ENCODE data around the gene FRMD4A.

The FRMD4A gene

DNA sequence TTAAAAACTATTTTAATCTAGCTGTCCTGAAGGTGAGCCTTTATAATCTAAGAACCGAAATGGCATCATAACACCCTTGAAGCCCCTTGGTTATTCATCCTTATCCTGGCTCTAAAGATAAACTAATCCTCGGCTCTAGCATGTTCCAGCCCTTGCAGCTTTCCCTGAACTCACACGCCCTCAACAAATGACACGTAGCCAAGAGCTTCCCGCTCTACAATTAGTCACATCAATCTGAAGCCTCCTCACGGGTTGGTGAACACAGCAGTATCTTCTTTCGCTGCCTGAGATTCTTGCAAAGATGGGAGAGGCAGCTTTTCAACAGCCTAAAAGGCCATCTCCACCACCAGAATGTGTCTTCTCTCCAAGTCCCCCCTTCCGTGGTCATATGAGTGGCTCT lies 4.1 kb downstream of the FRMD4A start:
- ATAC-seq (ENCODE audit: insufficient read depth, low read depth) (no peak), DNase-seq (no peak)
- Histone ChIP-seq H3K79me2 (ENCODE audit: insufficient read depth, low read length) (no peaks in the 10 kb centered on the region), H4K20me1 (ENCODE audit: insufficient read depth, low read length) (no peaks in the 10 kb centered on the region), H3K4me3 (ENCODE audit: low read depth in 1 of 2, low read length in 2 of 2) (no peak overlapping the region), H3K36me3 (ENCODE audit: insufficient read depth, low read length) (no peaks in the 10 kb centered on the region), H3K4me2 (ENCODE audit: insufficient read depth, low read length) (no peak overlapping the region), H2AFZ (ENCODE audit: low read depth, low read length) (no peak overlapping the region), H3K9ac (ENCODE audit: low read depth, low read length) (no peak overlapping the region), H3K4me1 (ENCODE audit: insufficient read depth, low read length) (no peaks in the 10 kb centered on the region), H3K9me3 (ENCODE audit: insufficient read depth, low read length, severe bottlenecking) (no peaks in the 10 kb centered on the region), H3K27ac (ENCODE audit: low read length) (no peak overlapping the region), H3K27me3 (ENCODE audit: insufficient read depth, low read length, poor library complexity) (peaks cover 18% of the 10 kb centered on the region)
- no peak for TF ChIP-seq EZH2 (IDR thresholded peaks at IDR 0.05; ENCODE audit: borderline replicate concordance, low read depth, low read length, severe bottlenecking)

- Histone ChIP-seq H3K36me3 (ENCODE audit: insufficient read depth, low read length) (no peaks in the 10 kb centered on the region), H3K4me2 (ENCODE audit: insufficient read depth, low read length) (no peak overlapping the region), H2AFZ (ENCODE audit: low read depth, low read length) (no peak overlapping the region), H3K9me3 (ENCODE audit: insufficient read depth, low read length, severe bottlenecking) (no peaks in the 10 kb centered on the region), H3K4me3 (ENCODE audit: low read depth in 1 of 2, low read length in 2 of 2) (no peak overlapping the region), H3K4me1 (ENCODE audit: insufficient read depth, low read length) (no peaks in the 10 kb centered on the region), H3K9ac (ENCODE audit: low read depth, low read length) (no peak overlapping the region), H3K27ac (ENCODE audit: low read length) (no peak overlapping the region), H3K79me2 (ENCODE audit: insufficient read depth, low read length) (no peaks in the 10 kb centered on the region), H4K20me1 (ENCODE audit: insufficient read depth, low read length) (no peaks in the 10 kb centered on the region), H3K27me3 (ENCODE audit: insufficient read depth, low read length, poor library complexity) (peaks cover 13% of the 10 kb centered on the region)
- ATAC-seq (ENCODE audit: insufficient read depth, low read depth) = no peak
- peak; percentile 43 for DNase-seq
- TF ChIP-seq EZH2 (IDR thresholded peaks at IDR 0.05; ENCODE audit: borderline replicate concordance, low read depth, low read length, severe bottlenecking) = no peak
- TF ChIP-seq, protein P1, sequence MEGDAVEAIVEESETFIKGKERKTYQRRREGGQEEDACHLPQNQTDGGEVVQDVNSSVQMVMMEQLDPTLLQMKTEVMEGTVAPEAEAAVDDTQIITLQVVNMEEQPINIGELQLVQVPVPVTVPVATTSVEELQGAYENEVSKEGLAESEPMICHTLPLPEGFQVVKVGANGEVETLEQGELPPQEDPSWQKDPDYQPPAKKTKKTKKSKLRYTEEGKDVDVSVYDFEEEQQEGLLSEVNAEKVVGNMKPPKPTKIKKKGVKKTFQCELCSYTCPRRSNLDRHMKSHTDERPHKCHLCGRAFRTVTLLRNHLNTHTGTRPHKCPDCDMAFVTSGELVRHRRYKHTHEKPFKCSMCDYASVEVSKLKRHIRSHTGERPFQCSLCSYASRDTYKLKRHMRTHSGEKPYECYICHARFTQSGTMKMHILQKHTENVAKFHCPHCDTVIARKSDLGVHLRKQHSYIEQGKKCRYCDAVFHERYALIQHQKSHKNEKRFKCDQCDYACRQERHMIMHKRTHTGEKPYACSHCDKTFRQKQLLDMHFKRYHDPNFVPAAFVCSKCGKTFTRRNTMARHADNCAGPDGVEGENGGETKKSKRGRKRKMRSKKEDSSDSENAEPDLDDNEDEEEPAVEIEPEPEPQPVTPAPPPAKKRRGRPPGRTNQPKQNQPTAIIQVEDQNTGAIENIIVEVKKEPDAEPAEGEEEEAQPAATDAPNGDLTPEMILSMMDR (IDR thresholded peaks at IDR 0.05; ENCODE audit: borderline replicate concordance, extremely low read depth, low read length, poor library complexity, severe bottlenecking) = peak; percentile 63
These were observed 5.3 kb downstream of the FRMD4A start for GRCh38 chr10:14325325-14325955.

DNA sequence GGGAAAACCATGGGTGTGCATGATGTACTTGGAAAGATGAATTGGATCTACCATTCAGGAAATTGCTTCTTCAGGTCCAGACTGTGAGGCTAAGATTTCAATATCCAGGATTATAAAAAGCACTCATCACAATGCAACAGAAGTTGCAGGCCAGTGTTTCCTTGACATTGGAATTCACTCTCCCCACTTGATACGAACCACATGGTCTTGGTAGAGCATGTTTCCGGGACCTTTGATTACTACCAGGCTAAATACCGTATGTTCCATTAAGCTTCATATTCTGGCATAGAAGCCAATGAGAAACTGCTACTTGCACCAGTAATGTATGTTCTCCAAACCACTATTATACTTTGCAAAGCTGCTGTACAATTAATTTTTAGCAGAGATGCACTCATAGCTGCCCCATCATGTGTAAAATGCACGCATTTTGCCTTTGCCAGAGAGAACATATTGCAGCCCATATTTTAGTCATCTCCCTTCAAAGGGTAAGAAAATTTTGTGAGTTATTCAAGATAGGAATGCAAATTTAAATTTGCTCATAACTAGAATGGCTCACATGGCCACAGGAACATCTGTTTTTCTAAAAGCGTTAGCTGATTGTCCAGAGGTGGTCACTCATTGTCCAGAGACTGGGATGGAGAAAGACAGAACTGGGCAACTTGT lies 8.1 kb downstream of the FRMD4A start:
- ATAC-seq (ENCODE audit: insufficient read depth, low read depth) (no peak), DNase-seq (no peak)
- TF ChIP-seq EZH2 (IDR thresholded peaks at IDR 0.05; ENCODE audit: borderline replicate concordance, low read depth, low read length, severe bottlenecking) = no peak
- TF ChIP-seq, protein P1 (IDR thresholded peaks at IDR 0.05; ENCODE audit: borderline replicate concordance, extremely low read depth, low read length, poor library complexity, severe bottlenecking) = no peak

DNA sequence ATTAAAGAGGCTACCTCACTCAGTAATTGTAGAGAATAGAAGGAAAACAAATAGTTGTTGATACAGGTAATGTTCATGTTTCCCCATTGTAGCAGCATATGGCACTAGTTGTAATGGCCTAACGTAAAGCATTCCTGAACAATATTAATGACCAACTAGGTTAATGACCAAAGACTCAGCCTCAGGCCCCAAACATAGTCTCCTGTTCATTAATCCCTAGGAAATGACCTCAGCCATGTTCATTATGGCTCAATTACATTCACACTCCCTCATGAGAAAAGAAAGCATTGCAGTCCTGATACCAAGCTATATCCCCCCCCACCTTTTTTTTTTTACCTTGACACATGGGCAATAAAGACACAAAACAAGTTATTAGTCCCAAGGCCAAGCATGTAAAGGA lies 12.7 kb downstream of the FRMD4A start:
- Histone ChIP-seq H3K4me3 (ENCODE audit: low read depth in 1 of 2, low read length in 2 of 2) (no peak overlapping the region), H3K9ac (ENCODE audit: low read depth, low read length) (no peak overlapping the region), H3K4me1 (ENCODE audit: insufficient read depth, low read length) (no peaks in the 10 kb centered on the region), H3K27me3 (ENCODE audit: insufficient read depth, low read length, poor library complexity) (peaks cover 16% of the 10 kb centered on the region), H3K4me2 (ENCODE audit: insufficient read depth, low read length) (no peak overlapping the region), H3K36me3 (ENCODE audit: insufficient read depth, low read length) (no peaks in the 10 kb centered on the region), H3K9me3 (ENCODE audit: insufficient read depth, low read length, severe bottlenecking) (no peaks in the 10 kb centered on the region), H3K79me2 (ENCODE audit: insufficient read depth, low read length) (no peaks in the 10 kb centered on the region), H2AFZ (ENCODE audit: low read depth, low read length) (no peak overlapping the region), H4K20me1 (ENCODE audit: insufficient read depth, low read length) (no peaks in the 10 kb centered on the region), H3K27ac (ENCODE audit: low read length) (no peak overlapping the region)
- no peak for DNase-seq
- ATAC-seq (ENCODE audit: insufficient read depth, low read depth) = no peak
- TF ChIP-seq, protein P1 (IDR thresholded peaks at IDR 0.05; ENCODE audit: borderline replicate concordance, extremely low read depth, low read length, poor library complexity, severe bottlenecking) = no peak
- TF ChIP-seq EZH2 (IDR thresholded peaks at IDR 0.05; ENCODE audit: borderline replicate concordance, low read depth, low read length, severe bottlenecking) = no peak

More for the DNA sequence above, 8.1 kb downstream of the FRMD4A start:
- Histone ChIP-seq H3K36me3 (ENCODE audit: insufficient read depth, low read length) (no peaks in the 10 kb centered on the region), H3K4me1 (ENCODE audit: insufficient read depth, low read length) (no peaks in the 10 kb centered on the region), H3K27ac (ENCODE audit: low read length) (no peak overlapping the region), H3K79me2 (ENCODE audit: insufficient read depth, low read length) (no peaks in the 10 kb centered on the region), H2AFZ (ENCODE audit: low read depth, low read length) (no peak overlapping the region), H3K9me3 (ENCODE audit: insufficient read depth, low read length, severe bottlenecking) (no peaks in the 10 kb centered on the region), H3K4me2 (ENCODE audit: insufficient read depth, low read length) (no peak overlapping the region), H3K27me3 (ENCODE audit: insufficient read depth, low read length, poor library complexity) (peaks cover 5% of the 10 kb centered on the region), H3K4me3 (ENCODE audit: low read depth in 1 of 2, low read length in 2 of 2) (no peak overlapping the region), H4K20me1 (ENCODE audit: insufficient read depth, low read length) (no peaks in the 10 kb centered on the region), H3K9ac (ENCODE audit: low read depth, low read length) (no peak overlapping the region)
